ENCODE data around the gene CAMKK1.
A peak's percentile ranks its signal among the peaks of the same experiment; 100 is the strongest.

Gene CAMKK1

DNA sequence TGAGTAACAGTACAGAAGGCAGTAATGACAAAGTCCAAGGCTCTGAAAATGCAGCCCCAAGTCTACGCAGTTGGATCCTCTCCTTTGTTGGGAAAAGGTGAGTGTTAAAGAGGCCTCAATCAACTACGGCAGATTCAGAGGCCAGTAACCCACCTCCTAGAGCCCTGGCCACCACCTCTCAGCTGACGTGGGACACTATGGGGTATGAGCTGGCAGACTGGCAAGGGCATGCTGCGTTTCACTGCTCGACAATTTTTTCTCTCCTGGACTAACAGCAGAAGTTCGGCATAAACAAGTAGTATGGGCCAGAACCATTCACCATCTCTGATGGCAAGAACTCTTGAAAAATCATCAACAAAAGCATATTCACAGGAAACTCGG lies 64.0 kb downstream of the CAMKK1 start:
- no peak for TF ChIP-seq CTCF (IDR thresholded peaks at IDR 0.05)

DNA sequence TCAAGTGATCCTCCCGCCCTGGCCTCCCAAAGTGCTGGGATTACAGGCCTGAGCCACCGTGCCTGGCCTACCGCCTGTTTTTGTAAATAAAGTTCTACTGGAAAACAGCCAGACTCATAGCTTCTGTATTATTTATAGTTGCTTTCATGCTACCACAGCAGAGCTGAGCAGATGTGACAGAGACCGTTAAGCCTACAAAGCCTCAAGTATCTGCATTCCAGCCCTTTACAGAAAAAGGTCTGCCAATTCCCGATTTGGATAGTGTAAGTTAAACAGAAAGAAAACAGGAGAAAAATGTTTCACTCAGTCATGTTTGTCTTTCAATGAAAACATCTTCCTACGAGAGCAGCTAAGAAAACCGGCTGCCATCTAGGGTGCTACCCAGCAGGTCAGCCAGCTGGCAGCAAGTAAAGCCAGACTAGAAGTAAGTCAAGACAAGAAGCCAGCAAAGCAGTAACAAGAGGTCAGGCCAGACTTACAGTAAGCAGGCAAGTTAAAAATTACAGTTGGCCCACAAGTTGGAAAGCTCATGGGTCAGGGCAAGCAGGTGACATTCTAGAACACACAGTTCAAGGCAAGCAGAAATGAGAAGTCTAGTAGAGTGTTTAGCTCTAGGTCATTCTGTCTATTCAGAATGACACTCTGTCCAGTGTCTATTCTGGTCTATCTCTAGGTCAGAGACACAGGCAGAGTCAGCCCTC lies 64.6 kb downstream of the CAMKK1 start:
- TF ChIP-seq CTCF (IDR thresholded peaks at IDR 0.05) = no peak

GRCh38 chr17:3827124-3827773 lies 65.6 kb downstream of the CAMKK1 start:
- peak; percentile 58 for TF ChIP-seq CTCF (IDR thresholded peaks at IDR 0.05)

GRCh38 chr17:3826191-3826590 lies 66.7 kb downstream of the CAMKK1 start:
- TF ChIP-seq CTCF (IDR thresholded peaks at IDR 0.05) = no peak

- TF ChIP-seq CTCF (IDR thresholded peaks at IDR 0.05) = no peak
Observed at GRCh38 chr17:3821101-3821500, 71.8 kb downstream of the CAMKK1 start.

DNA sequence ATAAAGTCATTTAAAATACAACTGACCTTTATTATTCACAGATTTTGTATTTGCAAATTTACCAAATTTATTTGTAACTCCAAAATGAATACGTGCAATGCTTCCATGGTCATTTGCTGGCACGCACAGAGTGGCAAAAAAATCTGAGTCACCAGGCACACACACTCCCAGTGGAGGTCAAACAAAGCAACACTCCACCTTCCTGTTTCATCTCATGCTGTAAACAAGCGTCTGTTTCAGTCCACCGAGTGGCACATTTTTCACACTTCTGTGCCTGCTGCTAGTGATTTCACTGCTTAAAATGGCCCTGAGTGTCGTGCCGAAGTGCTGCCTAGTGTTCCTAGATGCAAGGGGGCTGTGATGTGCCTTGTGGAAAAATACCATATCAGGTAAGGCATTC lies 74.1 kb downstream of the CAMKK1 start:
- no peak for TF ChIP-seq CTCF (IDR thresholded peaks at IDR 0.05)

- TF ChIP-seq CTCF (IDR thresholded peaks at IDR 0.05) = no peak
Observed at GRCh38 chr17:3817851-3818605, 74.8 kb downstream of the CAMKK1 start.
